OCI-LY7 (cell line): Measurements from ENCODE around the gene TUBB1. TPM values are rescaled to one million over a fixed set of nuclear protein-coding genes. Genes with fewer than 3 reads are reported as not detected.

Experiments
- BruUV-seq: library from RNA; stranded (reverse); fragments of 400-500 nt; replicated peaks from 2 replicates; lab custom pipeline; 2021; lab: Mats Ljungman, UMichigan
- CTCF ChIA-PET: fragments of 300-600 bp; sonication (Branson Sonifier 250); formaldehyde crosslinking; loops from one replicate; lab custom pipeline; 2022; ENCODE audit warnings: antibody characterized with exemption; ENCODE audit not compliant: unreplicated experiment; lab: Charles Lee
- POLR2A ChIA-PET: fragments of 300-600 bp; sonication (Branson Sonifier 250); formaldehyde crosslinking; loops from one replicate; lab custom pipeline; 2022; ENCODE audit warnings: antibody characterized with exemption; lab: Charles Lee
- DNase-seq: peaks from one replicate; pipeline ENCODE4 v3.0.0-alpha.2; 2015; ENCODE audit warnings: low spot score
- H2AFZ ChIP-seq: fragments of 200-600 bp; sonication (generic), shearing (Covaris generic); 2 replicates; pipeline ENCODE4 v1.6.1; 2014; ENCODE audit warnings: mild to moderate bottlenecking, antibody characterized with exemption, low read length, moderate library complexity
- H3K27ac ChIP-seq: fragments of 200-600 bp; sonication (generic); 2 replicates; pipeline ENCODE4 v1.5.1; 2014; ENCODE audit warnings: mixed run types, low read depth, mild to moderate bottlenecking, moderate library complexity, low read length, inconsistent platforms; ENCODE audit not compliant: poor library complexity, severe bottlenecking
- H3K36me3 ChIP-seq: fragments of 200-600 bp; sonication (generic); 2 replicates; pipeline ENCODE4 v1.6.1; 2014; ENCODE audit warnings: mild to moderate bottlenecking, antibody characterized with exemption, low read length, moderate library complexity, mixed read lengths; ENCODE audit not compliant: insufficient read depth
- H3K4me1 ChIP-seq: fragments of 200-600 bp; sonication (generic); 2 replicates; pipeline ENCODE4 v1.5.1; 2014; ENCODE audit warnings: mild to moderate bottlenecking, low read length; ENCODE audit not compliant: insufficient read depth, poor library complexity, severe bottlenecking
- H3K4me2 ChIP-seq: fragments of 200-600 bp; sonication (generic); 2 replicates; pipeline ENCODE4 v1.6.1; 2014; ENCODE audit warnings: mild to moderate bottlenecking, low read length
- H3K4me3 ChIP-seq: fragments of 200-600 bp; sonication (generic); 2 replicates; pipeline ENCODE4 v1.5.1; 2014; ENCODE audit warnings: mild to moderate bottlenecking, low read depth, low read length; ENCODE audit not compliant: poor library complexity, severe bottlenecking
- H3K79me2 ChIP-seq: fragments of 200-600 bp; sonication (generic); 2 replicates; pipeline ENCODE4 v1.6.1; 2016; ENCODE audit warnings: low read depth, mild to moderate bottlenecking, low read length, moderate library complexity, mixed read lengths; ENCODE audit not compliant: insufficient read depth
- H3K9me2 ChIP-seq: fragments of 200-600 bp; sonication (generic); 2 replicates; pipeline ENCODE4 v1.6.1; 2016; ENCODE audit warnings: mild to moderate bottlenecking, low read length, mixed read lengths; ENCODE audit not compliant: insufficient read depth
- H3K9me3 ChIP-seq: fragments of 200-600 bp; sonication (generic); 2 replicates; pipeline ENCODE4 v1.6.1; 2014; ENCODE audit warnings: mild to moderate bottlenecking, mixed run types, low read length, mixed read lengths
- H4K20me1 ChIP-seq: fragments of 200-600 bp; sonication (generic); 2 replicates; pipeline ENCODE4 v1.6.1; 2014; ENCODE audit warnings: mild to moderate bottlenecking, antibody characterized with exemption, low read length, moderate library complexity, mixed read lengths; ENCODE audit not compliant: insufficient read depth
- EZH2phosphoT487 ChIP-seq: fragments of 200-600 bp; sonication (generic); IDR thresholded peaks from 2 replicates; pipeline ENCODE4 v1.6.1; 2018; ENCODE audit warnings: low read depth, borderline replicate concordance, mild to moderate bottlenecking, mixed run types, antibody characterized with exemption, low read length, moderate library complexity, mixed read lengths
- intact Hi-C: fragments of 100-400 bp; cut with micrococcal nuclease; formaldehyde crosslinking; loops from one replicate; pipeline ENCODE4 v1.10.0; 2022; ENCODE audit not compliant: unreplicated experiment
- total RNA-seq, 2 experiments: library from RNA; depleted of rRNA in 1 of 2; stranded (reverse); fragments of >200 nt in 1 of 2; shearing (Covaris generic) in 1 of 2; gene quantifications; 2 replicates each; pipeline ENCODE4 v1.2.3, GENCODE V29; 2014 to 2022
- TF ChIP-seq, protein P1 (sequence below): fragments of 200-600 bp; sonication (generic); conservative IDR thresholded peaks from 2 replicates; pipeline ENCODE4 v1.5.1; 2014; ENCODE audit warnings: mild to moderate bottlenecking, antibody characterized with exemption, low read length, moderate library complexity, mixed read lengths

Gene TUBB1
- total RNA-seq, 2 experiments from 2014 or later, result 0.11 TPM; not detected in 1

DNA sequence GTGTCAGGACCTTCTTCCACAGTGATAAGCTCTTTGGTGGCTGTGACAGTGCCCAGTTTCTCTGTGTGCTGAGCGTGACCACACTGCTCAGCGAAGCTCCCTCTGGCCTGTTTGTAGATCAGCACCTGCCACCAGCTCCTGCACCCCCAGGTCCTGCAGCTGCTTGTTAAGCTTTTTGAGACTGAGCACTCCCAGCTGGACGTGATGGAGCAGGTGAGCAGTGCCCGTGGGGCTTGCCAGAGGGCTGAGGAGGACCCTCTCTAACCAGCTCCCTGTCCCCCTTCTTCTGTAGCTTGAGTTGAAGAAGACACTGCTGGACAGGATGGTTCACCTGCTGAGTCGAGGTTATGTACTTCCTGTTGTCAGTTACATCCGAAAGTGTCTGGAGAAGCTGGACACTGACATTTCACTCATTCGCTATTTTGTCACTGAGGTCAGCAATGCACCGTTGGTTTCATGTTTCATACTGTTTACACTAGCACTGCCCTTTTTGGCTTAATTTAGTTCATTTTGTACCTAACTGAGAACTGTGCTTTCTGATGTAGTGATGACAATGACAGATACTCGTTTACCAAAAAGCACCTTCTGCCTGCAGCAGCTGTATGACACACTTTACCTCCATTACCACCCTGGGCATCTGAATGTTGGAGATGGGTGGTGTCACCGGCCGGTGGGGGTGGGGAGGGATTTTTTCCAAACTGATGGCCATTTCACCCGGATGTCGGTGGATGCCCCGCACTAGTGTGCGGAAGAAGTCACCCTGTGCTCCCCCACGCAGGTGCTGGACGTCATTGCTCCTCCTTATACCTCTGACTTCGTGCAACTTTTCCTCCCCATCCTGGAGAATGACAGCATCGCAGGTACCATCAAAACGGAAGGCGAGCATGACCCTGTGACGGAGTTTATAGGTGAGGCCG lies 25.6 kb upstream of the TUBB1 start:
- no peak for DNase-seq
- peak overlapping the region; percentile 18 for H3K27ac ChIP-seq
- intact Hi-C loops, result no loop called here
- ChIA-PET CTCF (interaction anchor here (1.0 kb wide), 1 partner anchor 11 kb away, joined by 5 read pairs; no protein-coding TSS in a partner anchor), POLR2A (interaction anchor here (1.0 to 2.8 kb wide), 3 partner anchors 10 to 50 kb away, joined by 3 to 13 read pairs (median 5); partner anchors contain the start of gene NELFCD)
- H3K36me3 ChIP-seq, result peaks cover 99% of the 10 kb centered on the region
- no peak overlapping the region for H2AFZ ChIP-seq
- H3K9me3 ChIP-seq, result no peaks in the 10 kb centered on the region
- no peak for TF ChIP-seq EZH2phosphoT487
- TF ChIP-seq, protein P1, sequence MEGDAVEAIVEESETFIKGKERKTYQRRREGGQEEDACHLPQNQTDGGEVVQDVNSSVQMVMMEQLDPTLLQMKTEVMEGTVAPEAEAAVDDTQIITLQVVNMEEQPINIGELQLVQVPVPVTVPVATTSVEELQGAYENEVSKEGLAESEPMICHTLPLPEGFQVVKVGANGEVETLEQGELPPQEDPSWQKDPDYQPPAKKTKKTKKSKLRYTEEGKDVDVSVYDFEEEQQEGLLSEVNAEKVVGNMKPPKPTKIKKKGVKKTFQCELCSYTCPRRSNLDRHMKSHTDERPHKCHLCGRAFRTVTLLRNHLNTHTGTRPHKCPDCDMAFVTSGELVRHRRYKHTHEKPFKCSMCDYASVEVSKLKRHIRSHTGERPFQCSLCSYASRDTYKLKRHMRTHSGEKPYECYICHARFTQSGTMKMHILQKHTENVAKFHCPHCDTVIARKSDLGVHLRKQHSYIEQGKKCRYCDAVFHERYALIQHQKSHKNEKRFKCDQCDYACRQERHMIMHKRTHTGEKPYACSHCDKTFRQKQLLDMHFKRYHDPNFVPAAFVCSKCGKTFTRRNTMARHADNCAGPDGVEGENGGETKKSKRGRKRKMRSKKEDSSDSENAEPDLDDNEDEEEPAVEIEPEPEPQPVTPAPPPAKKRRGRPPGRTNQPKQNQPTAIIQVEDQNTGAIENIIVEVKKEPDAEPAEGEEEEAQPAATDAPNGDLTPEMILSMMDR, result no peak
- no TSS peak for BruUV-seq
- no peak overlapping the region for H3K4me3 ChIP-seq
- no peak overlapping the region for H3K4me2 ChIP-seq
- H3K9me2 ChIP-seq, result no peaks in the 10 kb centered on the region
- peaks cover 11% of the 10 kb centered on the region for H3K4me1 ChIP-seq
- H4K20me1 ChIP-seq, result peaks cover 7% of the 10 kb centered on the region; the same call in 1 of the 2 replicates
- H3K79me2 ChIP-seq, result no peaks in the 10 kb centered on the region

DNA sequence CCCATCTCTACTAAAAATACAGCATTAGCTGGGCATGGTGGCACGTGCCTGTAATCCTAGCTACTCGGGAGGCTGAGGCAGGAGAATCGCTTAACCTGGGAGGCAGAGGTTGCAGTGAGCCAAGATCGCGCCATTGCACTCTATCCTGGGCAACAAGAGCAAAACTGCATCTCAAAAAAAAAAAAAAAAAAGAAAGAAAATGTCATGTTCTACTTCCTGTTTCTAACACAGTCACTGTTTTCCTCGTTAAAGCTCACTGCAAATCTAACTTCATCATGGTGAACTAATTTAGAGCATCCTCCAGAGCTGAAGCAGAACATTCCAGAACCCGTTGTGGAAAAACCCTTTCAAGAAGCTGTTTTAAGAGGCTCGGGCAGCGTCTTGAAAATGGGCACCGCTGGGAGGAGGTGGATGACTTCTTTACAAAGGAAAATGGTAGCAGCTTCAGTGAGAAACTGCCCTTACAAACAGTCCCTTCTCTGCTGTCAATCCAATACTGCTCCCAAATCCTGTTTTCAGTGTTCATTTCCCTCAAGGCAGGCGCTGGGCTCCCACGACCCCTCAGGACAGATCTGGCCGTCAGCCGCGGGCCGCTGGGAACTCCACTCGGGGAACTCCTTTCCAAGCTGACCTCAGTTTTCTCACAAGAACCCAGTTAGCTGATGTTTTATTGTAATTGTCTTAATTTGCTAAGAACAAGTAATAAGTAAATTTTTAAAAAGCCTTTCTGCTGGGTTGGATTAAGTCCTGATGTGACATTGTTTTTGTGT lies 24.7 kb upstream of the TUBB1 start:
- Histone ChIP-seq H3K36me3 (peaks cover 99% of the 10 kb centered on the region), H3K79me2 (no peaks in the 10 kb centered on the region), H2AFZ (no peak overlapping the region), H3K9me3 (no peaks in the 10 kb centered on the region), H3K9me2 (no peaks in the 10 kb centered on the region), H3K4me3 (no peak overlapping the region), H3K4me2 (no peak overlapping the region), H3K27ac (no peak overlapping the region), H3K4me1 (peaks cover 11% of the 10 kb centered on the region), H4K20me1 (peaks cover 3% of the 10 kb centered on the region; the same call in 1 of the 2 replicates)
- no peak for TF ChIP-seq EZH2phosphoT487
- intact Hi-C loops, result no loop called here
- no peak for DNase-seq
- ChIA-PET CTCF (interaction anchor here (1.0 kb wide), 1 partner anchor 10 kb away, joined by 5 read pairs; no protein-coding TSS in a partner anchor), POLR2A (interaction anchor here (0.7 to 2.8 kb wide), 2 partner anchors 11 to 48 kb away, joined by 4 to 13 read pairs; partner anchors contain the start of genes NELFCD and PRELID3B)
- BruUV-seq, result TSS peak; percentile 75
